SK-N-SH treated with all-trans-retinoic acid at 6 μM for 48 hours (cell line): ENCODE results near the gene LRRTM3.

ENCODE experiments used
- RARB ChIP-seq: fragments of 250-450 bp; sonication (Bioruptor Pico); IDR thresholded peaks from 2 replicates; pipeline ENCODE4 v1.8.0; 2021; ENCODE audit warnings: mild to moderate bottlenecking, moderate library complexity
- ZFP30 ChIP-seq: fragments of 450-650 bp; formaldehyde crosslinking; IDR thresholded peaks from 2 replicates; pipeline ENCODE4 v1.5.0; 2022; ENCODE audit warnings: mild to moderate bottlenecking, moderate library complexity

GRCh38 chr10:67077376-67077775 lies 151.5 kb downstream of the LRRTM3 start:
- no peak for TF ChIP-seq ZFP30 (CRISPR knock-in tag)
- TF ChIP-seq RARB: no peak
